K562 (cell line): Measurements from ENCODE around the gene WDFY2. TPM values are rescaled to one million over a fixed set of nuclear protein-coding genes. Genes with fewer than 3 reads are reported as not detected.

Source experiments
- ATF1 ChIP-seq, 2 experiments: fragments of 450-650 bp in 1 of 2; IDR thresholded peaks; 2 replicates each; pipeline ENCODE4 v1.6.1; 2016; ENCODE audit warnings: missing compliant biosample characterization in 1 of 2, missing genetic modification characterization in 1 of 2
- CBX2 ChIP-seq: fragments of 200-600 bp; sonication (generic); IDR thresholded peaks from one replicate; pipeline ENCODE4 v1.6.1; 2012; ENCODE audit warnings: mild to moderate bottlenecking, low read length, inconsistent platforms; ENCODE audit not compliant: insufficient read depth, poor library complexity, severe bottlenecking
- CEBPZ ChIP-seq: fragments of 150-350 bp; IDR thresholded peaks from 2 replicates; pipeline ENCODE4 v1.6.1; 2014; ENCODE audit warnings: low read depth, mild to moderate bottlenecking, low read length, borderline replicate concordance
- ETS2 ChIP-seq: IDR thresholded peaks from 2 replicates; pipeline ENCODE4 v1.6.1; 2016; ENCODE audit warnings: borderline replicate concordance, missing genetic modification characterization, mild to moderate bottlenecking, moderate library complexity, missing compliant biosample characterization; ENCODE audit not compliant: poor library complexity, severe bottlenecking
- FOXM1 ChIP-seq, 2 experiments: fragments of 450-650 bp in 1 of 2; sonication (generic) in 1 of 2; formaldehyde crosslinking in 1 of 2; IDR thresholded peaks; 2 replicates each; pipeline versions ENCODE4 v1.6.1 to v1.9.0; 2017 to 2022; ENCODE audit warnings: low read depth in 2 of 2, mild to moderate bottlenecking in 2 of 2, missing genetic modification reagents in 1 of 2, moderate library complexity in 1 of 2
- KDM1A ChIP-seq, 2 experiments: fragments of 450-650 bp; IDR thresholded peaks; 2 replicates each; pipeline ENCODE4 v1.6.1; 2016; ENCODE audit warnings: mild to moderate bottlenecking in 2 of 2
- NCOR1 ChIP-seq: fragments of 450-650 bp; IDR thresholded peaks from 2 replicates; pipeline ENCODE4 v1.6.1; 2016; ENCODE audit warnings: mild to moderate bottlenecking, moderate library complexity
- NFE2L1 ChIP-seq: fragments of 450-650 bp; IDR thresholded peaks from 2 replicates; pipeline ENCODE4 v1.6.1; 2016; ENCODE audit warnings: missing genetic modification characterization, low read depth, mild to moderate bottlenecking, missing compliant biosample characterization, moderate library complexity, borderline replicate concordance
- SIN3B ChIP-seq: fragments of 450-650 bp; IDR thresholded peaks from 2 replicates; pipeline ENCODE4 v1.6.1; 2017; ENCODE audit warnings: low read depth, mild to moderate bottlenecking, moderate library complexity
- TCFL5 ChIP-seq: fragments of 250-450 bp; sonication (Bioruptor Pico); conservative IDR thresholded peaks from 2 replicates; pipeline ENCODE4 v1.6.1; 2021; ENCODE audit warnings: mild to moderate bottlenecking, moderate library complexity, matching md5 sums
- TOE1 ChIP-seq, 2 experiments: fragments of 450-650 bp in 1 of 2; sonication (generic) in 1 of 2; formaldehyde crosslinking in 1 of 2; IDR thresholded peaks; 2 replicates each; pipeline versions ENCODE4 v1.7.1 to v1.8.0; 2016 to 2022; ENCODE audit warnings: borderline replicate concordance in 2 of 2, mild to moderate bottlenecking in 2 of 2, antibody characterized with exemption in 1 of 2, inconsistent platforms in 1 of 2, low read depth in 1 of 2, missing genetic modification reagents in 1 of 2, moderate library complexity in 1 of 2
- polyA plus RNA-seq, 8 experiments: library from polyadenylated mRNA; depleted of rRNA in 4 of 8; stranded (reverse) in 5 of 8; unstranded in 3 of 8; fragments of >200 nt; fragmentation: Nextera tagmentation in 2 of 8; fragmentation: Illumina TruSeq in 1 of 8; extraction: Ambion mirVana in 2 of 8; extraction: Trizol in 1 of 8; gene quantifications; 2 replicates each; pipeline versions ENCODE4 v1.2.1 to v1.2.3, GENCODE V29; 2011 to 2014; ENCODE audit warnings: inconsistent platforms in 1 of 8, missing spikeins in 1 of 8
- total RNA-seq, 7 experiments: library from RNA; depleted of rRNA in 6 of 7; stranded (reverse); fragments of >200 nt in 6 of 7; fragmentation: Illumina TruSeq in 2 of 7; extraction: Trizol in 2 of 7; gene quantifications; 2 replicates each; pipeline versions ENCODE4 v1.2.1 to v1.2.3, GENCODE V29; 2011 to 2021; ENCODE audit warnings: low replicate concordance in 1 of 7

WDFY2 gene
- total and polyA plus RNA-seq, 9 of the 15 experiments (the other 6 are each of a cell fraction or from before 2014, with no cell fraction given), result 0.66 to 6.4 (median 4.4) TPM

- TF ChIP-seq ATF1 (CRISPR knock-in tag; IDR thresholded peaks at IDR 0.05) (no peak), ATF1 (tag; IDR thresholded peaks at IDR 0.05) (peak; percentile 63; the same call in 1 of the 2 replicates), CEBPZ (no peak), CBX2 (no peak), TCFL5 (no peak), NCOR1 (peak; percentile 79), ETS2 (tag) (no peak), SIN3B (no peak), FOXM1 (IDR thresholded peaks at IDR 0.05; ENCODE audit: low read depth) (no peak), FOXM1 (CRISPR knock-in tag; IDR thresholded peaks at IDR 0.05; ENCODE audit: low read depth) (no peak), TOE1 (IDR thresholded peaks at IDR 0.05; ENCODE audit: borderline replicate concordance) (no peak), TOE1 (CRISPR knock-in tag; IDR thresholded peaks at IDR 0.05; ENCODE audit: borderline replicate concordance, low read depth) (no peak), KDM1A (IDR thresholded peaks at IDR 0.05) (peak; percentile 91 to 93), NFE2L1 (tag) (no peak)
Observed at GRCh38 chr13:51785712-51786424, 201.6 kb downstream of the WDFY2 start (continued).
